LNCaP clone FGC (cell line): ENCODE data around the gene IFITM5.
A peak's percentile ranks its signal among the peaks of the same experiment; 100 is the strongest.
"Not testable (repeated sequence)": the region's sequence is repeated elsewhere in the genome, so short reads cannot be mapped to it uniquely, and the experiment has no call there.

Experiments used
- DNase-seq: peaks from one replicate; pipeline ENCODE4 v3.0.0-alpha.2; 2011; ENCODE audit warnings: low read depth
- H3K4me3 ChIP-seq: 2 replicates; pipeline ENCODE4 v1.5.1; 2011; ENCODE audit warnings: mild to moderate bottlenecking, low read depth, low read length, control low read depth
- CTCF ChIP-seq: IDR thresholded peaks from 2 replicates; pipeline ENCODE4 v1.5.1; 2012; ENCODE audit warnings: mild to moderate bottlenecking; ENCODE audit not compliant: control insufficient read depth, insufficient read depth; ENCODE audit errors: extremely low read depth

IFITM5 gene

DNA sequence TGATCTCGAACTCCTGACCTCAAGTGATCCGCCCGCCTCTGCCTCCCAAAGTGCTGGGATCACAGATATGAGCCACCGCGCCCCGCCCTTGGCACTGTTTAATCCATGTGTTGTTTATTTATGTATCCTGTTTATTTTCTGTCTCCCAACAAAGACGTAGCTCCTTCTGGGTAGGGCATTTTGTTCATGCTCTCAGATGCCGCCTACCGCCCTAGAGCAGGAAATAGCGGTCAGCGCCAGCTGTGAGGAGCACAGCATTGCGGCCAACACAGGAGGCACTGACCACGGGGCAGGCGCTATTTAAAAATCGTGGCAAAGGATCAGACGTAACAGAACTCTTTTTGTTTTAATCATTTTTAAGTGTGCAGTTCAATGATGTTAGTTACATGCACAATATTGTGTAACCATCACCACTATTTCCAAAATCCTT lies 30.6 kb downstream of the IFITM5 start:
- H3K4me3 ChIP-seq: not testable (repeated sequence)
- TF ChIP-seq CTCF: peak; percentile 32
- DNase-seq: peak; percentile 51

DNA sequence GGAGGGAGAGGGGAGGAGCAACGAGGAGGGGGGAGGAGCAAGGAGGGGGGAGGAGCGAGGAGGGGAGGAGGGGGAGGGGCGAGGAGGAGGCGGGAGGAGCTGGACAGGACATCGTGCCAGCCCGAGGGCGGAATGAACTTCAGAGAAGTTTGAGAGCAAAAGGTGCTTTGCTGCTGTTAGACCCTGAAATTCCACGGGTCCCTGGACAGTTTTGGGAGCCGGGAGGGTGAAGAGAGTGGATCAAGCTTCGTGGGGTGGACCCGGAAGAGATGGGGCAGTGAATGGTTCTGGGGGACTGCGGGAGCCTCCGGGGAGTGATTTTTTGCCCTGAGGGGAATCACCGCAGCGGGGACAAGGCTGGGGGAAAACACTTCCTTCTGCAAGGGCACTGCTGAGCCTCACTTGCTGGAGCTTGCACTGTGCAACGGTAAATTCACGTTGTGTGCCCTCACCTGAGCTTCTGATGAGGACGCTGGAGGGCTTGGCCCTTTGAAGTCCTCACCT lies 31.8 kb downstream of the IFITM5 start:
- TF ChIP-seq CTCF: no peak
- DNase-seq: no peak
- no peak overlapping the region for H3K4me3 ChIP-seq

DNA sequence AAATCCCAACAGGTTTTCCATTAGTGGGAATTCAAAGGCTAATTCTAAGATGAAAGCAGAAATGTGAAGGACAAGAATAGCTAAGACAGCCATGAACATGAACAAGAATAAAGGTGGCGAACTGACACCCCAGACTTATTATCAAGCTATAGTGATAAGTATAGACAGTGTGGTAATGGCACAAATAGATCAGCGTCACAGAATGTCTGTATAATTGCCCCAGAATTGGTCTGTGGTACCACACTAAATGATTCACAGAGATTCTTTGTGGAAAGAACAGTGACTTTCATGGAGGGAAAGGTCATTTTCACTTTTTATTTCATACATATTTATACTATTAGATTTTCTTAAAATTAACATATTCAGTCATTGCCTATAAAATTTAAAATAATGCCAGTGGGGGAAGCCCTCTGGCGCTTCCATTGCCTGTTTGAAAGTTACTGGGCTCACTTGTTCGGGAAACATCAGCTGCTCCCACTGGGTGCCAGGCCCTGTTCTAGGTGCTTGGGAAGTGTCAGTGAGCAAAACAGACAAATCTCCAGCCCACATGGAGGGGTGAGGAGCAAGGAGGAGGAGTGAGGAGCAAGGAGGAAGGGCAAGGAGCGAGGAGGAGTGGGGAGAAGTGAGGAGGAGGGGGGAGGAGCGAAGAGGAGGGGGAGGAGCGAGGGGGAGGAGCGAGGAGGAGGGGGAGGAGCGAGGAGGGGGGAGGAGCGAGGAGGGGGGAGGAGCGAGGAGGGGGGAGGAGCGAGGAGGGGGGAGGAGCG lies 32.5 kb downstream of the IFITM5 start:
- TF ChIP-seq CTCF: no peak
- no peak for DNase-seq
- no peak overlapping the region for H3K4me3 ChIP-seq

- DNase-seq: no peak
- TF ChIP-seq CTCF: no peak
- no peak overlapping the region for H3K4me3 ChIP-seq
These were observed 37.7 kb downstream of the IFITM5 start for GRCh38 chr11:261624-262023.

- DNase-seq: no peak
- TF ChIP-seq CTCF: no peak
- H3K4me3 ChIP-seq: no peak overlapping the region
These were observed 39.9 kb downstream of the IFITM5 start for GRCh38 chr11:259413-259812.

- DNase-seq: no peak
- no peak overlapping the region for H3K4me3 ChIP-seq
- TF ChIP-seq CTCF: peak; percentile 52
These were observed 41.4 kb downstream of the IFITM5 start for GRCh38 chr11:257766-258493.
